ENCODE results near the gene GRK6. TPM values are rescaled to one million over a fixed set of nuclear protein-coding genes. Genes with fewer than 3 reads are reported as not detected.
A peak's percentile ranks its signal among the peaks of the same experiment; 100 is the strongest.

Gene GRK6
- total and polyA plus RNA-seq, 2 of the 4 experiments (the other 2 are of a cell fraction), result 25.3 to 30.1 TPM

DNA sequence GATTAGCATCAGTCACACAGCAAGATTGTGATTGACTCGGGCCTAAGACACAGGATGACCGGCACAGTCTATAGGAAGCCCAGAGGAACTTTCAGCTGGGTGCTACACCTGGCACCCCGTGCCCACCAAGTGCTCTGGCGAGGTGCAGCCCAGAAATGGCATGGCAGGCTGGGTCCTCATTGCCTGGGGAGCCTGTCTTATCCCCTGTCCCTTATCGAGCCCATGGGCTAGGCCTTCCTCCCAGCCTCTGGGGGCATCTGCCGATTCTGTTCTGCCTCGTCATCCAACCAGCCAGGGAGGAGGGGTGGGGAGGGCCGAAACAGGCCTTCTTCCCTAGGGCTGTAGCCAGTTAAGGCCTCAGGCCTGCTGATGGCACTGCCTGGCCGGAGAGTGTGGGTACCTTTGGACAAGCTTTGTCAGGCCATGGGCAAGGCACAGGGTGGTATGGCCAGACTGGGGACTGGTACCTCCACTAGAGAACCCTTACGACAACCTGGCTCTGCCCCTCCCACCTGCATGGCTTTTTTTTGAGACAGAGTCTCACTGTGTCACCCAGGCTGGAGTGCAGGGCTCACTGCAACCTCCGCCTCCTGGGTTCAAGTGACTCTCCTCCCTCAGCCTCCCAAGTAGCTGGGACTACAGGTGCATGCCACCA is 1.6 kb downstream of the GRK6 start:
- peak overlapping the region; percentile 86 for H2AK9ac ChIP-seq (replicated peaks; ENCODE audit: low read depth, low read length, poor library complexity)
- H3K36me3 ChIP-seq (ENCODE audit: control insufficient read depth, insufficient read depth, low read length), result peaks cover 10% of the 10 kb centered on the region; the same call in 1 of the 2 replicates
- in situ Hi-C loops (cut with MboI; ENCODE audit: low sequenced_read_pairs) (no loop called here), dilution Hi-C loops (cut with HindIII; ENCODE audit: low sequenced_read_pairs, unreplicated experiment) (no loop called here), intact Hi-C loops (cut with micrococcal nuclease) (no loop called here)
- peak overlapping the region; percentile 64; the same call in 1 of the 2 replicates for H3K9ac ChIP-seq (ENCODE audit: low read depth, low read length)
- H3K4me2 ChIP-seq (ENCODE audit: low read depth, low read length), result peak overlapping the region; percentile 90; the same call in 1 of the 2 replicates
- H3K27me3 ChIP-seq (ENCODE audit: control insufficient read depth, insufficient read depth, low read length), result no peaks in the 10 kb centered on the region
- no peak overlapping the region for H3K27ac ChIP-seq (ENCODE audit: insufficient read depth, low read length)
- H3K4me3 ChIP-seq (ENCODE audit: insufficient read depth, low read depth, low read length), result no peak overlapping the region
- no peak overlapping the region for H3K18ac ChIP-seq (ENCODE audit: low read depth, low read length)
- H3K4ac ChIP-seq (ENCODE audit: low read depth, low read length), result 0 out of 2 replicates have a peak overlapping the region, but pooled peaks have one; percentile 37
- H2AFZ ChIP-seq (replicated peaks; ENCODE audit: low read length, poor library complexity), result no peak overlapping the region
- H2AK5ac ChIP-seq (ENCODE audit: low read depth, low read length), result 0 out of 2 replicates have a peak overlapping the region, but pooled peaks have one; percentile 18
- no peak overlapping the region for H2BK5ac ChIP-seq (ENCODE audit: low read depth, low read length, poor library complexity, severe bottlenecking)
- no peak overlapping the region for H4K5ac ChIP-seq (ENCODE audit: low read depth, low read length)
- H3K56ac ChIP-seq (ENCODE audit: extremely low read depth, insufficient read depth, low read length), result no peak overlapping the region
- H3K9me1 ChIP-seq (ENCODE audit: insufficient read depth, low read length), result peaks cover 15% of the 10 kb centered on the region
- peak overlapping the region; percentile 71; the same call in 1 of the 2 replicates for H3K23ac ChIP-seq (ENCODE audit: low read depth, low read length)
- no peak overlapping the region; the same call in 1 of the 2 replicates for H3K14ac ChIP-seq (replicated peaks; ENCODE audit: low read depth, low read length)
- H2BK120ac ChIP-seq (ENCODE audit: low read depth, low read length), result no peak overlapping the region
- POLR2A ChIA-PET (ENCODE audit: unreplicated experiment), result interaction anchor here (0.7 kb wide), 1 partner anchor 67 kb away, joined by 3 read pairs; no protein-coding TSS in a partner anchor
- TF ChIP-seq MAZ (IDR thresholded peaks at IDR 0.05; ENCODE audit: borderline replicate concordance, low read depth, low read length) (no peak), NFE2L2 (IDR thresholded peaks at IDR 0.05; ENCODE audit: low read depth, low read length) (no peak), RAD21 (IDR thresholded peaks at IDR 0.05; ENCODE audit: low read length) (no peak)
- H3K4me1 ChIP-seq (ENCODE audit: control insufficient read depth, insufficient read depth, low read length), result peaks cover 13% of the 10 kb centered on the region
- H2BK15ac ChIP-seq (ENCODE audit: low read depth, low read length), result no peak overlapping the region
- peak overlapping the region in 1 of 2 experiments; percentile 38; a peak in 1 of 4 replicates for H4K8ac ChIP-seq (ENCODE audit: low read depth in 2 of 2, low read length in 2 of 2)
- BruUV-seq (replicated peaks), result no TSS peak
- H3K9me3 ChIP-seq (ENCODE audit: control insufficient read depth, insufficient read depth, low read length), result no peaks in the 10 kb centered on the region
- no peak for DNase-seq
- peaks cover 29% of the 10 kb centered on the region for H4K20me1 ChIP-seq (ENCODE audit: insufficient read depth, low read length)
- H4K91ac ChIP-seq (ENCODE audit: insufficient read depth, low read depth, low read length), result no peak overlapping the region
- peaks cover 13 to 49% of the 10 kb centered on the region in 2 experiments for H3K79me1 ChIP-seq (ENCODE audit: low read depth in 1 of 2, low read length in 2 of 2)
- no peak overlapping the region for H2BK20ac ChIP-seq (ENCODE audit: low read depth, low read length)
- ATAC-seq (ENCODE audit: low read depth), result no peak
- WGBS, 2 experiments (ENCODE audit: extremely low coverage in 2 of 2, insufficient read length in 1 of 2), result 93% methylated on average over 6 of the region's 11 CpGs; no CpG with 5 or more reads in 1 of the 2 experiments
- CTCF ChIA-PET, result interaction anchor here (1.4 to 3.1 kb wide), 2 partner anchors 12 to 24 kb away, joined by 3 to 13 read pairs; no protein-coding TSS in a partner anchor
